GM21717 (cell line): ENCODE results near the gene CEBPA.

Experiments
- ATAC-seq: cut with Tn5 transposase; IDR thresholded peaks from one replicate; pipeline ENCODE4 v1.9.1; 2021; ENCODE audit warnings: mild to moderate bottlenecking, moderate library complexity; ENCODE audit not compliant: unreplicated experiment

The CEBPA gene

GRCh38 chr19:33273881-33274662, 28.3 kb downstream of the CEBPA start:
- ATAC-seq = no peak

- no peak for ATAC-seq
Measured at GRCh38 chr19:33273065-33273736, 29.1 kb downstream of the CEBPA start.

GRCh38 chr19:33271246-33272021, 30.9 kb downstream of the CEBPA start:
- no peak for ATAC-seq

- no peak for ATAC-seq
Measured at GRCh38 chr19:33270769-33271168, 31.6 kb downstream of the CEBPA start.

- no peak for ATAC-seq
Measured at GRCh38 chr19:33269016-33269415, 33.3 kb downstream of the CEBPA start.

GRCh38 chr19:33268162-33268991, 34.0 kb downstream of the CEBPA start:
- no peak for ATAC-seq

GRCh38 chr19:33267706-33268105, 34.6 kb downstream of the CEBPA start:
- no peak for ATAC-seq

GRCh38 chr19:33266974-33267484, 35.3 kb downstream of the CEBPA start:
- no peak for ATAC-seq

GRCh38 chr19:33264881-33265445, 37.4 kb downstream of the CEBPA start:
- ATAC-seq = no peak

- ATAC-seq = no peak
Measured at GRCh38 chr19:33263325-33264023, 38.9 kb downstream of the CEBPA start.

- ATAC-seq = no peak
Measured at GRCh38 chr19:33261511-33262189, 40.7 kb downstream of the CEBPA start.

GRCh38 chr19:33260628-33261418, 41.5 kb downstream of the CEBPA start:
- ATAC-seq = no peak

GRCh38 chr19:33259539-33259938, 42.8 kb downstream of the CEBPA start:
- ATAC-seq = no peak

GRCh38 chr19:33257828-33258227, 44.5 kb downstream of the CEBPA start:
- no peak for ATAC-seq

GRCh38 chr19:33256261-33256660, 46.1 kb downstream of the CEBPA start:
- ATAC-seq = no peak

- ATAC-seq = no peak
Measured at GRCh38 chr19:33255781-33256180, 46.6 kb downstream of the CEBPA start.

GRCh38 chr19:33254245-33254824, 48.0 kb downstream of the CEBPA start:
- no peak for ATAC-seq

- ATAC-seq = no peak
Measured at GRCh38 chr19:33252971-33253370, 49.4 kb downstream of the CEBPA start.
